Cerebellar cortex (tissue), 1 donor: ENCODE results near the gene KHDRBS2.

Source experiments
- DNase-seq: peaks from one replicate; pipeline ENCODE4 v3.0.0-alpha.2; 2015; ENCODE audit warnings: low spot score

KHDRBS2 gene

GRCh38 chr6:62175195-62175594, 110.8 kb downstream of the KHDRBS2 start:
- no peak for DNase-seq

- DNase-seq, result no peak
These were observed 111.5 kb downstream of the KHDRBS2 start for GRCh38 chr6:62174548-62174947.

- DNase-seq, result no peak
These were observed 118.3 kb downstream of the KHDRBS2 start for GRCh38 chr6:62167736-62168135.

- DNase-seq, result no peak
These were observed 123.2 kb downstream of the KHDRBS2 start for GRCh38 chr6:62162858-62163257.

- DNase-seq, result no peak
These were observed 133.2 kb downstream of the KHDRBS2 start for GRCh38 chr6:62152796-62153195.

GRCh38 chr6:62150048-62150663, 135.9 kb downstream of the KHDRBS2 start:
- peak; percentile 34 for DNase-seq

- DNase-seq, result no peak
These were observed 138.8 kb downstream of the KHDRBS2 start for GRCh38 chr6:62146954-62147853.

GRCh38 chr6:62129127-62129526, 156.9 kb downstream of the KHDRBS2 start:
- no peak for DNase-seq

- DNase-seq, result no peak
These were observed 166.6 kb downstream of the KHDRBS2 start for GRCh38 chr6:62119401-62119800.

GRCh38 chr6:62103186-62103859, 182.7 kb downstream of the KHDRBS2 start:
- no peak for DNase-seq

GRCh38 chr6:62102387-62102786, 183.6 kb downstream of the KHDRBS2 start:
- no peak for DNase-seq

GRCh38 chr6:62090442-62091229, 195.4 kb downstream of the KHDRBS2 start:
- no peak for DNase-seq

- no peak for DNase-seq
These were observed 196.2 kb downstream of the KHDRBS2 start for GRCh38 chr6:62089781-62090180.

GRCh38 chr6:62086047-62086446, 200.0 kb downstream of the KHDRBS2 start:
- DNase-seq, result no peak

GRCh38 chr6:62075869-62076268, 210.2 kb downstream of the KHDRBS2 start:
- DNase-seq, result no peak

- DNase-seq, result no peak
These were observed 226.1 kb downstream of the KHDRBS2 start for GRCh38 chr6:62059901-62060300.

- DNase-seq, result no peak
These were observed 228.7 kb downstream of the KHDRBS2 start for GRCh38 chr6:62057300-62057699.

GRCh38 chr6:62045502-62045901, 240.5 kb downstream of the KHDRBS2 start:
- no peak for DNase-seq

- no peak for DNase-seq
These were observed 242.9 kb downstream of the KHDRBS2 start for GRCh38 chr6:62043084-62043483.

- no peak for DNase-seq
These were observed 243.6 kb downstream of the KHDRBS2 start for GRCh38 chr6:62042429-62042828.

- no peak for DNase-seq
These were observed 246.4 kb downstream of the KHDRBS2 start for GRCh38 chr6:62039605-62040004.

GRCh38 chr6:62037445-62037844, 248.6 kb downstream of the KHDRBS2 start:
- no peak for DNase-seq
